NCI-H1092 (cell line): Measurements from ENCODE around the gene TSC1.

Source experiments
- DNase-seq: peaks from one replicate; lab custom pipeline; 2025; lab: John Stamatoyannopoulos, UW

TSC1 gene

DNA sequence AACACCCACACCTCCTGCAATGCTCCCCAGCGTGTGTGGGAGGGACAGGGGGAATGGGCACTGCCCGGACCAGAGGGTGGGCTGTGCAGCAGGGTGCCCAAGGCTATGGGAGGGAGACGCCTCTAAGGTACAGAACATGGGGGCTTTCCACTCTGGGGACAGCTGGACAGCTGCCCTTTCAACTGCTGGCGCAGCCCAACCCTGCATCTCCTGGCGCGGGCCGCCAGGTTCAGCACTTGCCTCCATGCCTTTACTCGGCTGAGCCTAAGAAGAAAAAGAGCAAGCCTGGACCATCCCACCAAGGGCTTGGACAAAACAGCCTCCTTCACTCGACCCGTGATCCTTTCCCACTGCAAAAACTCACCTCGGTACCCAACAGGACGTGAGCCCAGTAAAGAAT lies 81.3 kb downstream of the TSC1 start:
- DNase-seq: no peak

DNA sequence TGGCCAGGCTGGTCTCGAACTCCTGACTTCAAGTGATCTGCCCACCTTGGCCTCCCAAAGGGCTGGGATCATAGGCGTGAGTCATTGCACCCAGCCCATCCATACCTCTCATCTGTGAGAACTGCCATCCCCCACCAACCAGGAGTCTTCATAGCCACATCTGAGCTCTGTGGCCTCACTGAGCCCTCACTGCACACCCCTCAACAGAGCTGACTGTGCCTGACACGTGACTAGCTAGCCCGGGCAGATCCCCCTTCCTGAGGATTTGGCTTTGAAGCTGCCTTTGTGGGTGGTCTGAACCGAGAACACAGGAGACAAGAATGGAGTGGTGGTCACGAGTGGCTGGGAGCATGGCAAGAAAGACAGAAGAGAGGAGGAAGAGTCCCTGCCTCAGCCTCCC lies 81.9 kb downstream of the TSC1 start:
- no peak for DNase-seq

DNA sequence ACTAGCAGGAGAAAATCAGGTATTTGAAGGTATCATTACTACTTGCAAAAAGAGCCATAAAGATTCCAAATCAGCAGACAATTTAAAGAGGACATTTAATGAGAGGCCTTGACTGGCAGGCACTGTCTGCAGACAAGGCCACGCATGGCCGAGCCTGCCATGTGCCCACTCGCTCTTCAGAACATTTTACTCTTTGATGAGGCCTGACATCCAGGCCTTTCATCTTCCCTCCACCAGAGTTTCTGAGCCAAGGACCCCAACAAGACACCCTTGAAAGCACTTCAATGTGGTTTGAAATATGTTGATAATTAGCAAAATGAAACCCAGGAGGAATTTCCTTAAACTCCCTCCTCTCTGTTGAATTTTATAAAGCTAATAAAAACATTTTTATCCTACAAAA lies 82.8 kb downstream of the TSC1 start:
- DNase-seq: no peak

DNA sequence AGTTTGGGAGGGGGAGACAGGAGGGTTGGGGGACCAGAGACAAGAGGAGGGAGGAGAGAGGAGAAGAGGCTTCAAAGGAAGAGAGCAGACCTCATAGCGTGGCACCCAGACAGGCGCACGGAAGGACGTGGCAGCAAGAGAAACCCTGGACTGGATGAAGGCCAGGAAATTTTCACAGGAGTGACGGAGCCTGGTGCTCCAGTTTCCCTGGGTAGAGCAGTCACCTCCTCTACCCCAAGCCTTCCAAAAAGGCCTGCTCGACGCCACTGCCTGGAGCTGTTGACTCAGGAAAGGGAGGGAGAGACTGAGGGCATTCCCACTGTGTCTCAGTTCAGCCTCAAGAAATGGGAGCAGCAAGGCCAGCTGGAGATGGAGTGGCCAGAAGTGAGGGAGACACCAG lies 85.7 kb downstream of the TSC1 start:
- DNase-seq: no peak

DNA sequence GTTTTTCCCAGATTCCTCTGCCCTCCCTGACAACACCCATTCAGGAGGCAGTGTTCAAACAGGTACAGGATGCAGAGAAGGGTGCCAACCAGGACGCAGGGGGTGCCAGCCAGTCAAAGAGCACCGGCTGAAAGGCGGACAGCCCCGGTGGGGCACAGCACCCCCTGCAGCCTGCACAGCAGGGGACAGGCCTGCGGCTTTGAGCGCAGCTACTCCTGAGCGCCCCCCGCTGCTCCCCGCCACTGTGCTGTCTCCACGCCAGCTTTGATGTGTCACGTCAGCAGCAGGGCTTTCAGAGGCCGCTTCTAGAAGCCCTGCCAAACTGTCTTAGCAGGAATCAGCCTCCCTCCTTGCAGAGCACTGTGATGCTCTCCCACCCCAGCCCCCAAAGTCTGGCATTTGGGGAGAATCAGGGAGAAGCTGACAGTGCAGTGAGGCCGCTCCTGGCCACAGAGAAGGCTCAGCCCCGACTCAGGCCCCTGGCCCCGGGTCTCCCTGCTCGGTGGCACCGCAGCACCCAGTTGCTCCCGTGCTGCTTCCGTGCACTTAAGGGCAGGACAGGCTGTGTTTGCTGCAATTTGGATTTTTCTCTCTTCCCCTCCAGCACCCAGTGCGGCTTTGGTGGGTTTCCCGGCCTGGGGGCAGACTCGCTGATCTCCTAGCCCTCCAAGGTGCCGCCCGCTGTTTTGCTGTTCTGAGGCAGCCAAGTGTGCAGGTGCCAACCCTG lies 86.6 kb downstream of the TSC1 start:
- DNase-seq: peak; percentile 27

DNA sequence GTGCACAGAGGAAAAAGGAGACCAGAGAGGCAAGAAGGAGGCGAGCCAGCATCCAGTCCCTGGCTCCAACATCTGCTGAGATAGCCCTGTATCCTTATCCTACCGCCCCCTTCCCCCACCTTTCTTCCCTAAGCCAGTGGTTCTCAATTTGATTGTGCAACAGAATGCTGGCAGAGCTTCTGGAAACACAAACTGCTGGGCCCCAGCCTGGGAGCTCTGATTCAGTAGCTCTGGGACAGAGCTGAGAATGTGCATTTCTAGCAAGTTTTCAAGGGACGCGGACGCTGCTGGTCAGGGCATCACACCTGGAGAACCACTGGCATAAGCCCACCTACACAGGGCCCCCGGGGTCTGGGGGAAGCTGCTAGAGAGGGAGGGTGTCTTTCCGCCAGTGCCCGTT lies 87.4 kb downstream of the TSC1 start:
- no peak for DNase-seq

DNA sequence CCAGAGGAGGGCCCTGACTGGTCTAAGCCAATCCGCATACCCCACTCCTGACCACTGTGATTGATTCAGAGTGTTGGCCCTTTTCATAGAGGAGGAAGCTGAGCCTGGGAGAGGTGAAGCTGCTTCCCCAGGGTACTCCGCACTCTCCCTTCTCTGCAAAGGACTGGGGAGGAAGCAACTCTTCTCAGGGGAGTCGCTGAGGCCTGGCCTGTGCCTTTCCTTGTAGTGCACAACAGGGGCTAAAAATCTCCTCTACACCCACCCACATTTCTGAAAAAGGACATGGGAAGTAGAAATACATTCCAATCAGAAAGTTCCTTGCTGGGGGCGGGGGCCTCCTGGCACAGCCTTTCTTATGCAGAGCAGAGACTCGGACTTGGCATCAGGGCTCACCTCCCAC lies 88.5 kb downstream of the TSC1 start:
- DNase-seq: no peak

DNA sequence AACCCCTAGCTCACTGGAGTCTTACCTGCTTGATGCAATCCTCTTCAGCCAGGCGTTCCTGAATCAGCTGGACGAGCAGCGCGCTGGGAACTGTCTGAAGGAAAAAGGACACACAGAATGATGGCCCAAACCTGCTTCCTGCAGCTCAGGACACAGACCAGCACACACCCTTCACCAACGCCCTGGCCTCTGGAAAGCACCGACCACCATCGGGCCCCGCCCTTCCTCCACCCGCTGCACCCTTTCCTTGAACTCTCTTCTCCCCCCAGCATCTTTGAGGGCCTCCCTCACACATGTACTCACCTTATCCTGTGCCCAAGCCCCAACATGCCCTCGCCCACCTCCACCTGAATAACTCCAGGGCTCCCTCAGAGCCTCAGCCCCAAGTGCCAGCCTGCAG lies 89.6 kb downstream of the TSC1 start:
- DNase-seq: no peak

DNA sequence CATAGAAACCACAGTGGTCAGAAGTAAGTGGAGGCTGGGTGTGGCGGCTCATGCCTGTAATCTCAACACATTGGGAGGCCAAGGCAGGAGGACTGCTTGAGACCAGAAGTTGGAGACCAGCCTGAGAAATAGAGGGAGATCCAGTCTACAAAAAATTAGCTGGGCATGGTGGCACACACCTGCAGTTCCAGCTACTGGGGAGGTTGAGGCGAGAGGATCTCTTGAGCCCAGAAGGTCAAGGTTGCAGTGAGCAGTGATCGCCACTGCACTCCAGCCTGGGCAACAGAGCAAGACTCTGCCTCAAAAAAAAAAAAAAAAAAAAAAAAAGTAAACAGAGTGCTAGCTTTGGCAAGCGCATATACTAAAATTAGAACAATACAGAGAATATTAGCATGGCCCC lies 90.9 kb downstream of the TSC1 start:
- DNase-seq: no peak

DNA sequence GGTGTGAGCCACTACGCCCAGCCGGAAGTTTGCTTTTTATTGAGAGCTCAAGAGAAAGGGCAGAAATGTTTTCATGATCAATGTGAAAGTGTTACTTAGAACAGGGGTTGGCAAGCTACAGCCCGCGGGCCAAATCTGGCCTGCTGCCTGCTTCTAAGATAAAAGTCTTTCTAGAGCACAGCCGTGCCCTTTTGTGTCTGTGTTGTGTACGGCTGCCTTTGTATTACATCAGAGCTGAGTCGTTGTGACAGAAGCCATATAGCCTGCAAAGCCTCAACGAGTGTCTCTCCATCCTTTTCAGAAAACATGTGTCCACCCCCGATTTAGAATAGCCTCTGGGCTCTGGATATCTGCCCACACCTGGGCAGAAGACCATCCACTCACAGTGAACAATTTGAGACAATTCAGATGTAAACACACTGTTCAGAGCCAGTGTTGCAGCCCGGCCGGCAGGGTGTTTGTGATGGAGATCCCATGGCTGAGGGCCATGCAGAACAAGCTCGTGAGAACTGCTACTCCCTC lies 95.2 kb downstream of the TSC1 start:
- DNase-seq: peak; percentile 62

DNA sequence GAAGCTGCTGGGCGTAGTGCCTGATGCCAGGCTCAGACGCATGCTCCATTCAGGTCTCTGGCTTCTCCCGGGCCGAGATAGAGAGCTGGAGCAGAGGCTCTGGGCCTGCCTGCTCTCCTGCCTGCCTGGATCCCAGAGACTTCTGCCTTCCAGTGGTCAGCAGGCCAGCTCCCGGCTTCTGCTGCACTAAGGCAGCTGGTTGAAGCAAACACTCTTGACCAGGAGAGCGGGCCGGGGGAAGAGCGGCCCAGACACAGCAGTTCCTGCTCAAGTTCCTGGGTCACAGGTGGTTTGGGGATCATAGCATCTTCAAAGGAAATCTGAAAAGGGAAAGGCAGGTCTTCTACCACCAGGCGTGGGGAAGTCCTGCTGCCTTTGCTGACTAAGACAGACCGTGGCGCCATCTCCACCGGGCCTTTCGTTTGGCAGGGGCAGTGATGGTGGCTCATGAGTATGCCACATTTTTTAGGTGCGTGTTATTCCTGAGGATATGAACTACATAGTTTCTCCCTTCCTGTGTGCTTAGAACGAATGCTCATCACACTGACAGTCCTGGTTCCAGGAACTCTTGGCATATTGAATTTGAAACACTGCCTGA lies 97.4 kb downstream of the TSC1 start:
- no peak for DNase-seq

DNA sequence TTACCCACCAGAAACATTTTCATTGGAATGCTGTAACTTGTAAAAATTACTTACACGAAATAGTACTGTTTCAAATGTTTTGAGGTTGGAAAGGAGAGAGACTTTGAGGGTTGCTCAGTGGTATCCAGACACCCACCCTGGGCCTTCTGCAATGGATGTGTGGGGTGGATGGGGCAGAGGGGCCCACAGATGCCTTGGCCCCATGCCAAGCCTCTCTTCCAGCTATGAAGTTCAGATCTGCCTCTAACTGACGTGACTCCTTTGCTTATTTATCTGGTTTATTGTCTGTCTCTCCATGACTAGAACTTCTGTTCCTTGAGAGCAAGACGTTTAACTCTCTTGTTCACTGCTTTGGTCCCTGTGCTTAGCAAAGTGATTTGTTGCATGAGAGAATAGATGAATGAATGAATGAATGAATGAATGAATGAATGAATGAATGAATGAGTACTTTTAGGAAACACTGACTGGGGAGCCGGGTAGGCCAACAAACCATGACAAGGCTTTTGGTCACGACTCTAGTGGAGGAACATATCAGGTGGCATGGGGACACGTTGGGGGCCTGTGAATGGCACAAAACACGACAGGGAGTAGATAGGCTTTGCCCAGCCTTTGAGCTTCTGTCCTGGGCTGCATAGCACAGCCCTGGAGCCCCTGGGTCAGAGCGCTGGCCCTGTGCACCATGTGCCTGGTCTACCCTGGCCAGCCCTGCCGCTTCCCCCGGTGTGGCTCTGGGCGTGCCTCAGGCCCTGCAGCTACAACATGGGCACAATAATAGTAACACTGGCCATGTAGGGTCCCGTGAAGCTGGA lies 98.1 kb downstream of the TSC1 start:
- DNase-seq: no peak

DNA sequence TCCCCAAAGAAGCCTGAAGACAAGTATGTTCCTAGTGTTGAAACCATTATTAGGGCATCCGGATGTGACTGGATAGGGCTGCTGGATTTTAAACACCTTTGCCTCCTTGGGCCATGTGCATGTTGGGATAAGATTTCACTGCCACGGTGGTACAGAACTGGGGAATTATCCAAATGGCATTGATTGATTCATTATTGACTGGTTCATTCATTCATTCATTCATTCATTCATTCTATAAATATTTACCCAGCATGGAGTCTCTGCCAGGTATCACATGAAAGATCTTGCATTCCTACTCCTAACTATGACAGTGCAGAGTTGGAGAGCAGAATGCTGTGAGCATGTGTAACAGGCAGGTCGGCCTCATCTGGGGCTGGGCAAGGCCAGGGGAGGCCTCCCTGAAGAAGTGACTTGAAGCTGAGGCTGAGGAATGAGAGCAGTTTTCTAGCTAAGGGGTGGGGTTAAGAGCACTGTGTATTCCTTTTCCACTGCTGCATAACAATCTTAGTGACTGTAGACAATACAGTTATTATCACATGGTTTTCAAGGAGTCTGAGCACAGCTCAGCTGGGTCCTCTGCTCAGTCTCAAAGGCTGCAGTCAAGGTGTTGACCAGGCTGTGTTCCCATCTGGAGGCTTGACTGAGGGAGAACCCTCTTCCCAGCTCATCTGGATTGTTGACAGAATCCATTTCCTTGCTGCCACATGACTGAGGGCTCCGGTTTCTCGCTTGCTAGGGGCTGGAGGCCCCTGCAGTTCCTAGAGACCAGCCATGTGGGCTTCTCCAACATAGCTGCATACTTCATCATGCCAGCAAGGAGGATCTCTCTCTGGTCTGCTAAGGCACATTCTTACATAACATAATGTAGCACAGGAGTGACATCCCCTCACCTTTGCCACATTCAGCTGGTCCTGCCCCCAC lies 102.0 kb downstream of the TSC1 start:
- DNase-seq: no peak
